ENCODE results near the gene LRRC8B. TPM values are rescaled to one million over a fixed set of nuclear protein-coding genes. Genes with fewer than 3 reads are reported as not detected.

Gene LRRC8B
- polyA plus RNA-seq, 1 donor (not counting 4 experiments of a cell fraction or from before 2014, with no cell fraction given): 1.5 TPM

GRCh38 chr1:89555550-89555949 is 30.9 kb downstream of the LRRC8B start:
- H3K4me1 ChIP-seq (ENCODE audit: control insufficient read depth, extremely low read depth, insufficient read depth, low read length): no peaks in the 10 kb centered on the region
- H3K4me2 ChIP-seq (ENCODE audit: control insufficient read depth, extremely low read depth, insufficient read depth, low read depth, low read length): no peak overlapping the region
- DNase-seq (ENCODE audit: low read depth, low spot score) (no peak), FAIRE-seq (no peak)
- H3K9me3 ChIP-seq (ENCODE audit: control insufficient read depth, low read depth, low read length): no peaks in the 10 kb centered on the region
- no peaks in the 10 kb centered on the region for H4K20me1 ChIP-seq (ENCODE audit: control insufficient read depth, extremely low read depth, insufficient read depth, low read length)
- H3K9me1 ChIP-seq (ENCODE audit: control insufficient read depth, extremely low read depth, insufficient read depth, low read length): no peaks in the 10 kb centered on the region
- no peaks in the 10 kb centered on the region for H3K79me2 ChIP-seq (ENCODE audit: control insufficient read depth, insufficient read depth, low read length)
- TF ChIP-seq EZH2 (IDR thresholded peaks at IDR 0.05; ENCODE audit: low read length): no peak
- TF ChIP-seq CTCF (optimal IDR thresholded peaks at IDR 0.05 in 1 of 3, IDR thresholded peaks at IDR 0.05 in 1 of 3, conservative IDR thresholded peaks at IDR 0.05 in 1 of 3; ENCODE audit: extremely low read depth in 1 of 3, insufficient read depth in 2 of 3, low read length in 3 of 3): no peak
- no peak overlapping the region for H2AFZ ChIP-seq (ENCODE audit: control insufficient read depth, low read length)
- H3K9ac ChIP-seq (ENCODE audit: control insufficient read depth, extremely low read depth, insufficient read depth, low read length): no peak overlapping the region
- H3K36me3 ChIP-seq (ENCODE audit: control insufficient read depth in 2 of 2, extremely low read depth in 1 of 2, insufficient read depth in 2 of 2, low read length in 2 of 2): no peaks in the 10 kb centered on the region
- H3K27ac ChIP-seq (ENCODE audit: control insufficient read depth, insufficient read depth, low read length): no peak overlapping the region
- H3K4me3 ChIP-seq (ENCODE audit: control insufficient read depth in 2 of 3, extremely low read depth in 1 of 3, insufficient read depth in 2 of 3, low read depth in 1 of 3, low read length in 3 of 3): no peak overlapping the region
- dilution Hi-C loops (cut with MboI; ENCODE audit: extremely low pct_ligation_motif_present, low sequenced_read_pairs): no loop called here
- no peaks in the 10 kb centered on the region for H3K27me3 ChIP-seq (ENCODE audit: control insufficient read depth, extremely low read depth, insufficient read depth, low read length)

- H3K4me1 ChIP-seq (ENCODE audit: control insufficient read depth, extremely low read depth, insufficient read depth, low read length): no peaks in the 10 kb centered on the region
- H2AFZ ChIP-seq (ENCODE audit: control insufficient read depth, low read length): no peak overlapping the region
- H3K9me3 ChIP-seq (ENCODE audit: control insufficient read depth, low read depth, low read length): no peaks in the 10 kb centered on the region
- DNase-seq (ENCODE audit: low read depth, low spot score) (no peak), FAIRE-seq (no peak)
- TF ChIP-seq CTCF (optimal IDR thresholded peaks at IDR 0.05 in 1 of 3, IDR thresholded peaks at IDR 0.05 in 1 of 3, conservative IDR thresholded peaks at IDR 0.05 in 1 of 3; ENCODE audit: extremely low read depth in 1 of 3, insufficient read depth in 2 of 3, low read length in 3 of 3) (no peak), EZH2 (IDR thresholded peaks at IDR 0.05; ENCODE audit: low read length) (no peak)
- H3K36me3 ChIP-seq (ENCODE audit: control insufficient read depth in 2 of 2, extremely low read depth in 1 of 2, insufficient read depth in 2 of 2, low read length in 2 of 2): no peaks in the 10 kb centered on the region
- H3K4me2 ChIP-seq (ENCODE audit: control insufficient read depth, extremely low read depth, insufficient read depth, low read depth, low read length): no peak overlapping the region
- H3K4me3 ChIP-seq (ENCODE audit: control insufficient read depth in 2 of 3, extremely low read depth in 1 of 3, insufficient read depth in 2 of 3, low read depth in 1 of 3, low read length in 3 of 3): no peak overlapping the region
- H3K27me3 ChIP-seq (ENCODE audit: control insufficient read depth, extremely low read depth, insufficient read depth, low read length): no peaks in the 10 kb centered on the region
- H3K9ac ChIP-seq (ENCODE audit: control insufficient read depth, extremely low read depth, insufficient read depth, low read length): no peak overlapping the region
- H3K27ac ChIP-seq (ENCODE audit: control insufficient read depth, insufficient read depth, low read length): no peak overlapping the region
- H4K20me1 ChIP-seq (ENCODE audit: control insufficient read depth, extremely low read depth, insufficient read depth, low read length): no peaks in the 10 kb centered on the region
- H3K79me2 ChIP-seq (ENCODE audit: control insufficient read depth, insufficient read depth, low read length): no peaks in the 10 kb centered on the region
- no peaks in the 10 kb centered on the region for H3K9me1 ChIP-seq (ENCODE audit: control insufficient read depth, extremely low read depth, insufficient read depth, low read length)
- dilution Hi-C loops (cut with MboI; ENCODE audit: extremely low pct_ligation_motif_present, low sequenced_read_pairs): no loop called here
Observed at GRCh38 chr1:89556726-89557444, 32.3 kb downstream of the LRRC8B start.
